Small intestine (tissue), 7 donors: ENCODE results near the gene IRX5. TPM values are rescaled to one million over a fixed set of nuclear protein-coding genes. Genes with fewer than 3 reads are reported as not detected.

Source experiments
- DNase-seq, 2 donors: peaks; one replicate each; pipeline versions ENCODE4 v3.0.0 to v3.0.0-alpha.2; 2013
- FAIRE-seq: peaks from 2 replicates; lab custom pipeline; 2012; peaks lifted over from hg19 to GRCh38; lab: Jason Lieb, UNC
- H3K27ac ChIP-seq, 3 donors: one replicate each; pipeline ENCODE4 v1.5.1; 2013; ENCODE audit warnings: low read length in 2 of 3, mild to moderate bottlenecking in 2 of 3, control low read depth in 1 of 3, inconsistent platforms in 1 of 3, low read depth in 1 of 3, moderate library complexity in 1 of 3
- H3K27me3 ChIP-seq, 3 donors: one replicate each; pipeline ENCODE4 v1.6.1; 2013; ENCODE audit warnings: low read length in 3 of 3, inconsistent platforms in 1 of 3; ENCODE audit not compliant: control insufficient read depth in 3 of 3, insufficient read depth in 3 of 3
- H3K36me3 ChIP-seq, 3 donors: one replicate each; pipeline ENCODE4 v1.6.1; 2013; ENCODE audit warnings: low read length in 3 of 3, inconsistent platforms in 1 of 3, low read depth in 1 of 3, mild to moderate bottlenecking in 1 of 3, moderate library complexity in 1 of 3; ENCODE audit not compliant: control insufficient read depth in 3 of 3, insufficient read depth in 2 of 3
- H3K4me1 ChIP-seq, 3 donors: one replicate each; pipeline ENCODE4 v1.6.1; 2013; ENCODE audit warnings: low read length in 2 of 3, inconsistent platforms in 1 of 3, low read depth in 1 of 3, mild to moderate bottlenecking in 1 of 3, moderate library complexity in 1 of 3; ENCODE audit not compliant: control insufficient read depth in 3 of 3, insufficient read depth in 2 of 3
- H3K4me3 ChIP-seq, 3 donors: one replicate each; pipeline ENCODE4 v1.5.1; 2013; ENCODE audit warnings: low read length in 3 of 3, control low read depth in 1 of 3, inconsistent platforms in 1 of 3, low read depth in 1 of 3, mild to moderate bottlenecking in 1 of 3, moderate library complexity in 1 of 3
- H3K9me3 ChIP-seq, 2 donors: one replicate each; pipeline ENCODE4 v1.6.1; 2013; ENCODE audit warnings: low read depth in 1 of 2, low read length in 1 of 2; ENCODE audit not compliant: control insufficient read depth in 2 of 2, insufficient read depth in 1 of 2
- WGBS, 3 donors: extraction: QIAGEN DNeasy Blood & Tissue Kit; methylation state at CpG; one replicate each; pipeline ENCODE4 v1.1.7; 2013; 5-methylcytosine and 5-hydroxymethylcytosine counted together
- polyA plus RNA-seq, 4 donors: library from polyadenylated mRNA; stranded (reverse) in 3 of 4; unstranded in 1 of 4; fragments of 200-250 nt in 3 of 4; fragments of 120-200 nt in 1 of 4; gene quantifications; one replicate each; pipeline versions ENCODE4 v1.2.1 to v1.2.3, GENCODE V29; 2013
- donor health status: healthy with polysubstance abuse.
- donor health status: control.
- donor health status: control.
- donor health status: Bipolar disorder and iron deficiency.
- donor health status: healthy.

IRX5 gene
- polyA plus RNA-seq, 4 donors, result 0.04 to 0.13 TPM; not detected in 2

DNA sequence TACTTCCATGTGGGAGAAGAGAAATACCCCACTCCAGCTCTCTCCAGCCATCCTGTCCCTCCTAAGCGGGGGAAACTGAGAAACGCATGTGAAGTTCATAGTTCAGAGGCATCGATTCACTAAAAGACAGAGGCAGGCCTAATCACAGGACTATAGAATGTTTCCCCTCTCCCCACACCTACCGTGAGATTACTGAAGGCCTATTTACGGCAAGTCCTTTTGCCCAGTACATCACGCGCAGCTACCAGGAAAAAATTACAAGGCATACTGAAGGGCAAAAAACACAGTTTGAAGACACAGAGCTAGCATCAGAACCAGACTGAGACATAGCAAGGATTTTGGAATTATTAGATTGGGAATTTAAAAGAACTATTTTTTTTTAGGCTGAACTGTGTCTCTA lies 29.1 kb upstream of the IRX5 start:
- 90 to 95% (median 93%) methylated on average over 7 of the region's 7 CpGs for WGBS, 3 donors
- Histone ChIP-seq H3K27me3 (no peaks in the 10 kb centered on the region), H3K9me3 (no peaks in the 10 kb centered on the region), H3K36me3 (no peaks in the 10 kb centered on the region), H3K4me1 (no peaks in the 10 kb centered on the region), H3K27ac (no peak overlapping the region), H3K4me3 (no peak overlapping the region)
- FAIRE-seq, result no peak
- DNase-seq, result no peak

- Histone ChIP-seq H3K27ac (no peak overlapping the region), H3K4me1 (no peaks in the 10 kb centered on the region), H3K27me3 (peaks cover 0 to 3% (median 0%) of the 10 kb centered on the region in 3 donors), H3K4me3 (no peak overlapping the region), H3K36me3 (no peaks in the 10 kb centered on the region), H3K9me3 (no peaks in the 10 kb centered on the region)
- 85 to 93% (median 92%) methylated on average over 2 of the region's 2 CpGs for WGBS, 3 donors
- no peak for FAIRE-seq
- DNase-seq, result no peak
Observed at GRCh38 chr16:54903047-54903446, 27.6 kb upstream of the IRX5 start.

GRCh38 chr16:54911079-54911478 lies 19.6 kb upstream of the IRX5 start:
- H3K27ac ChIP-seq, result no peak overlapping the region
- H3K4me1 ChIP-seq, result no peaks in the 10 kb centered on the region
- 68 to 76% (median 71%) methylated on average over 5 of the region's 5 CpGs for WGBS, 3 donors
- peaks cover 0 to 3% (median 0%) of the 10 kb centered on the region in 3 donors for H3K27me3 ChIP-seq
- H3K36me3 ChIP-seq, result no peaks in the 10 kb centered on the region
- no peaks in the 10 kb centered on the region for H3K9me3 ChIP-seq
- DNase-seq (no peak), FAIRE-seq (no peak)
- no peak overlapping the region for H3K4me3 ChIP-seq

GRCh38 chr16:54912720-54913119 lies 17.9 kb upstream of the IRX5 start:
- no peak for DNase-seq
- Histone ChIP-seq H3K4me3 (no peak overlapping the region), H3K27me3 (peaks cover 0 to 3% (median 0%) of the 10 kb centered on the region in 3 donors), H3K4me1 (no peaks in the 10 kb centered on the region), H3K36me3 (no peaks in the 10 kb centered on the region), H3K9me3 (no peaks in the 10 kb centered on the region), H3K27ac (no peak overlapping the region)
- no peak for FAIRE-seq
- WGBS, 3 donors, result 73 to 84% (median 79%) methylated on average over 2 of the region's 2 CpGs

GRCh38 chr16:54921206-54921824 lies 9.3 kb upstream of the IRX5 start:
- H3K27me3 ChIP-seq, result peaks cover 0 to 10% (median 5%) of the 10 kb centered on the region in 3 donors
- DNase-seq, result no peak
- no peaks in the 10 kb centered on the region for H3K9me3 ChIP-seq
- H3K4me3 ChIP-seq, result no peak overlapping the region
- WGBS, 3 donors, result 55 to 76% (median 62%) methylated on average over 3 of the region's 3 CpGs
- no peak overlapping the region for H3K27ac ChIP-seq
- H3K4me1 ChIP-seq, result no peaks in the 10 kb centered on the region
- FAIRE-seq, result no peak
- no peaks in the 10 kb centered on the region for H3K36me3 ChIP-seq

DNA sequence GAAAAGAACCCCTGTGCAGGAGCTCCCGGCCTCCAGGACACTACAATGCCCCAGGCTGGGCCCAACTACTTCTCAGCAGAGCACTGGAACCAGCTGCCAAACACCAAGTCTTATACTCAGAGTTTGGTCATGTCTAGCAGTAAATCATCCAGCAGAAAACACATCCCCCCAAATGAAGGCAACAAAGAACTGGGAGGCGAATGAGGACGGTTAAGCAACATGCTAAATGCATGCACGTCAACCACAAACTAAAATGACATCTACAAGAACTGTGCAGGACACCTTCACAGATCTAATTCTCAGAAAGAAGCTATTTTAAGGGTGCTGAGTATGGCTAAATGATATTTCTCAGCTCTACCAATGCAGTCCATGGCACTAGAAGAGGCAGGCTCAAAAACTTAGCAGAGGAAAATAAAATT lies 7.6 kb upstream of the IRX5 start:
- Histone ChIP-seq H3K9me3 (no peaks in the 10 kb centered on the region), H3K4me3 (no peak overlapping the region), H3K4me1 (peaks cover 0 to 4% (median 0%) of the 10 kb centered on the region in 3 donors), H3K36me3 (no peaks in the 10 kb centered on the region), H3K27ac (no peak overlapping the region), H3K27me3 (peaks cover 0 to 26% (median 9%) of the 10 kb centered on the region in 3 donors)
- DNase-seq, result no peak
- no peak for FAIRE-seq
- WGBS, 3 donors, result 70 to 93% (median 81%) methylated on average over 4 of the region's 4 CpGs

DNA sequence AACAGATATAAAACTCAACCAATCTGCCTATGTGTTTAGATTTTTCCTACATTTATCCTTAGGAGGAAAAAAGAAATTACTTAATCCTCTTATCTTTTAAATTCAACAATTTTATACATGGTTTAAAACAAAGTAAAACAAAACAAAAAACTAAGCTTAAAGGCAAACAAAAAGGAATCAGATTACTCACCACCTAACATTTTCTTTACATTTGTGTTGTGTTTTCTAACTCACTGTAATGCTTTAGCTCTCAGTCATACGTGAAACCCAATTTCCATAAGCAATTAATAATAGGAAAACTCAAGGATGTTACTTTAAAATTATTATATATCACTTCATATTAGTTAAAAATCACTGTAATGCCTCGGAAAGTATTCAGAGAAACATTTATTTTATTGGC lies 6.7 kb upstream of the IRX5 start:
- Histone ChIP-seq H3K27me3 (peaks cover 0 to 27% (median 10%) of the 10 kb centered on the region in 3 donors), H3K9me3 (no peaks in the 10 kb centered on the region), H3K4me1 (peaks cover 0 to 4% (median 2%) of the 10 kb centered on the region in 3 donors), H3K36me3 (no peaks in the 10 kb centered on the region), H3K4me3 (no peak overlapping the region), H3K27ac (no peak overlapping the region)
- DNase-seq (no peak), FAIRE-seq (no peak)
- WGBS, 3 donors, result 59 to 79% (median 64%) methylated on average over 2 of the region's 2 CpGs

DNA sequence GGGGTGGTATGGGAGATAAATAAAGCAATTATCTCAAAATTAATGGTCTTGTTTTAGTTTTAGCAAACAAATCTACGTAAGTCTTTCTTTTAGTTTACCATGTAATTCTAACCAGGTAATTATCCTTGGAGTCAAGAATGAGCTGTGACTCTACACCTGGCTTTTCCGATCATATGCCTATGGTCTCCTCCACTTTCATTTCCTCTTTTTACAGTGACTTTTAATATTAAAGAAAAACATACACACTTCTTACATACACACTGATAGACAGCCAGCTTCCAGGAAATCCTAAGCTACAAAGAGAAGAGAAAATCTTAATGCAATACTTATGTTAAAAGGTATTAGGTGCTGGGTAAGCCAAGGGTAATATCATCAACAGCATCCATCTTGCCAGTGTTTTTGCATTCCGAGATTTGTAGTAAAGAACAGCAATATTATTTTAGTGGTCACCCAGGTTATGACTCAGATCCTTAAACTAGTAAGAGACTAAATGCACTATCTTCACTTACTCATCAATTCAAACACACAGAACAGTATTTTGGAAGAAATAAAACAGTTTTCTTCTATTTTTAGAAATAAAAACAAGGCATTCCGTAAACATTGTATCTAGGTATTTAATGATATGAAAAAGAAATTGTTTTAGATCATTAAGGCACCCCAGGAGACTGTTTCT lies 4.4 kb upstream of the IRX5 start:
- Histone ChIP-seq H3K36me3 (no peaks in the 10 kb centered on the region), H3K27ac (no peak overlapping the region), H3K4me3 (no peak overlapping the region), H3K4me1 (peaks cover 0 to 13% (median 8%) of the 10 kb centered on the region in 3 donors), H3K9me3 (no peaks in the 10 kb centered on the region), H3K27me3 (peaks cover 5 to 46% (median 17%) of the 10 kb centered on the region in 3 donors)
- 39 to 61% (median 49%) methylated on average over 4 of the region's 4 CpGs for WGBS, 3 donors
- FAIRE-seq (no peak), DNase-seq (no peak)
